T-helper 2 cell (primary cell): ENCODE results near the gene SLC41A1.

Experiments
- DNase-seq, 5 experiments: peaks; one replicate each; pipeline versions ENCODE4 v3.0.0 to v3.0.0-alpha.2; 2012 to 2022

SLC41A1 gene

GRCh38 chr1:205822397-205822796, 9.4 kb upstream of the SLC41A1 start:
- no peak for DNase-seq

- DNase-seq, result no peak
Observed at GRCh38 chr1:205817988-205818387, 5.0 kb upstream of the SLC41A1 start.

DNA sequence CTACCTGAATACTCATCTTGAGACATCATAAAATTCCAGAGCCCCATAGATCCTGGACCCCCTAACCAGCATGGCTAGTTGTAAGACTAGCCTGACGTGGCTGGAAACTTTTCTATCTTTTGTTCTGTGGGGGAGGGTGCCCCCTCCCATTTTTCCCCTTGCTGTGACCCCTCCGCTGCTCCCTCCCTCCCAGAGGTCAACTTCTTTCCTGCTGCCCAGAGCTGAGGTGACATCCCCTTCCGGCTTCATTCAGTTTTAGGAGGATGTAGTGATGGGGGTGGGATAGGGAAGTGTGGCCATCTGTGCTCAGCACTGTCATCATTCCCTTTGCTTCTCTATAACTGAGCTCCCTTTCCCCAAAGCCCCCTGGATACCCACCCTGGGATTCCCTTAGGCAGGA, 4.4 kb upstream of the SLC41A1 start:
- no peak for DNase-seq

DNA sequence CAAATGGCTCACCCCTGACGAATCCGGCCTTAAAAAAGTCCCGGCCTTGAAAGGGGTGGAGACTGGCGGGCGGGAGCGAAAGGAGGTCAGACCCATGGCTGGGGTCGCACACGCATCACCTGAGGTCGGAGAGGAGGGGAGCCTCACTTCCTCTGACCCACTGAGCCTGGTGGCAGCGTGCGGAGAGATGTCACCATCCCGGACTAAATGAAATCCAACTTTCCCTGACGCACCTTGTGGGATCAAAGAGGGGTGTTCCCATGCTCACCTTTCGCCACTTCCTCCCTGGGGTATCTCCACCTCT, 709 bp upstream of the SLC41A1 start:
- DNase-seq, result peak in 2 of 5 experiments; percentile 16 to 55

GRCh38 chr1:205812271-205812877, 624 bp downstream of the SLC41A1 start:
- DNase-seq, result peak in 1 of 5 experiments; percentile 29

- no peak for DNase-seq
Observed at GRCh38 chr1:205811660-205812059, 1.3 kb downstream of the SLC41A1 start.

DNA sequence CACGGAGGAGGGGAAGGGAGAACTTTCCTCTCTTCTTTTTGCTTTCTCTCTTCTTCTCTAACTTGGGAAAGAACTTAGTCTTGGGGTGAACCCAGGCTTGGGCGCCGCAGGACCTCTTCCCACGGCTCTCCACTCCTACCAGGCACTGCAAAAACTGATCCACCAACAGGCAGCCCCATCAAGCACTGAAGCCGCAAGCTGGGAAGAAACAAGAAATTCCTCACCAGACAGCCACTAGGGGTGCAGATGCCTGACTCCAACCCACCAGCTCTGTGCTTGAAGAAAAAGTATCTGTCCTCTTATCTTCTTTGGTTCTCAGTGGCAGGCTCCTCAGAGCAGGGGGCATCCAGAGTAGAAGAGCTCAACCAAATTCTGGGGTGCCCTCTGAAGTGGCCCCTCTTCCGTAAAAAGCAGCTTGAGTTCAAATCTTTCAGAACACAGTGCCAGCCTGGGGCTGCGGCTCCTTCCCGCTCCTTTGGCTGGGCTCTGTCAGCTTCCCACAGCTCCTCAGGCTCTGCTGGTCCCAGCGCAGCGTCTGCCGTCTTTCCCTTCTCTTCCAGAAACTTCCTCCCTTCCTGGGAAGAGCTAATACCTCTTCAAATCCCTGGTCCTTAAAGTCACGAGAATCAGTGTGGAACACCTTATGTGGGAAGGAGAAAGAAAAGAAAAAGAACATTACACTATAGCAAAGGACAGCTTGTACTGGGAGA, 2.4 kb downstream of the SLC41A1 start:
- DNase-seq, result no peak

DNA sequence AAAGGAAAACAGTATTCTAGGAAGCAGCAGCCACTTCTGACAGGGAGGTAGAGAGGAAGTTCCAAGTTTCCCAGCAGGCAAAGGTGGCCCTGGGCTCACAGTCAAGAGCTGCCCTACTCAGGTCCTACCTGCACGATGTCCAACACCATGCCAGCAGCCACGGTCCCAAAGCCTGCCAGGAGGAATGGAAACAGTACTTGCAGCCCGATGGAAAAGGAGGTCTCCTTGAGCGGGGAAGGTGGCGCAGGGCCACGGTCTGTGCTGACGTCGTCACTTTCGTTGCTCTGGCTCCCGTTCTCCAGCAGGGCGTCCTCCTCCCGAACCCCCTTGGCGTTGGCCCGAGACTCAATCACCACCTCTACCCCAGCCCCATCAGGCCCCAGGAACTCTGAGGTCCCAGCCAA, 3.1 kb downstream of the SLC41A1 start:
- DNase-seq, result no peak

DNA sequence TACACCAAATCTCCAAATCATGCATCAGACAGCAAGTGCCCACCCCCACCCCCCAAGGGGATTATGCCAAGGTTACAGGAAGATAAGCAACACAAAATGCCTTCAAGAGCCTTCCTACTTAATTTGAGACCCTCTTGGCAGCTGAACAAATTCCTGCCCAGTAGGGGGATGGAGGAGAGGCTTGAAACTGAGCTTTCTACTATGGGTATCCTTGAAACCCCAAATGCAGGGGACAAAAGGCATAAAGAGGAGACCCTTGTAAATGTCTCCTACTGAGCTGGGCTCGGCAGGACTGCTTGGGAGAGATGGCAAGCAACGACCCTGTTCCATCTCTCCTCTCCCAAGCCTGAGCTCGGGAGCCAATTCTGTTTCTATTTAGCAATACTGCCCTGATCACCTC, 3.5 kb downstream of the SLC41A1 start:
- no peak for DNase-seq

- peak in 2 of 5 experiments; percentile 12 to 25 for DNase-seq
Observed at GRCh38 chr1:205805082-205805711, 7.8 kb downstream of the SLC41A1 start.

DNA sequence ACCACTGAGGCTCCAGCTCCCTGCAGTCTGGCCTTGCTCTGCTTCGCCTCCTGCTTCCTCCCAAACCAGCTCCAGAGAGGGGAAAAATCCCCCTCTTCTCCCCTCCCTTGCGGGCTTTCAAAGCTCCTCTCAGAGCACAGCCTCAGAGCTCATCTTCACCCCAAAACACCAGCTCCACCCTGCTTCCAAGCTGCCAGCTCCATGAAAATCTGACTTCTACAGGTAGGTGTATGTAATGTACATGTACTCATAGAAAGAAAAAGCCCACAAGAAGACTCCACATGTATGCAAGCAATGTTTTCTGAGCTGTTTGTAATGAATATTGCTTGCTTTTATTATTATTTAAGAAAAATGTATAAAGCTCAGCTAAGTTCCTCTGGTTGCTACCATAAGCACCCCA, 8.4 kb downstream of the SLC41A1 start:
- DNase-seq, result no peak

DNA sequence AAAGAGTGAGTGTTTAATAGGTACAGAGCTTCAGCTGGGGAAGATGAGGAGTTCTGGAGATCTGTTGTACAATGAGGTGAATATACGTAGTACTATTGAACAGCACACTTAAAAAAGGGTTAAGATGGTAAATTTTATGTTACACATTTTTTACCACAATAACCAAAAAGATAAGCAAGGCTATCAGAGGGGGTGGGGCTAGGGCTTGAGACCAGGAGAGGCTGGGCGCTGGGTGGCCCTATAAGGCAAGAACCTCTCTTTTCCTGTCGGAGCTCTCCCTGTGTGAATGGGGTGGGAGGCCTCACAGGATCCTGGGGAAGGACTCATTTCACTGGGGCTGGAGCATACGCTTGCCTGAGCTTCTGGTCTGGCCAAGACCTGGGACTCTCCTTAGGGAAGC, 9.0 kb downstream of the SLC41A1 start:
- DNase-seq, result peak in 1 of 5 experiments; percentile 29

GRCh38 chr1:205802060-205802459, 10.9 kb downstream of the SLC41A1 start:
- no peak for DNase-seq

DNA sequence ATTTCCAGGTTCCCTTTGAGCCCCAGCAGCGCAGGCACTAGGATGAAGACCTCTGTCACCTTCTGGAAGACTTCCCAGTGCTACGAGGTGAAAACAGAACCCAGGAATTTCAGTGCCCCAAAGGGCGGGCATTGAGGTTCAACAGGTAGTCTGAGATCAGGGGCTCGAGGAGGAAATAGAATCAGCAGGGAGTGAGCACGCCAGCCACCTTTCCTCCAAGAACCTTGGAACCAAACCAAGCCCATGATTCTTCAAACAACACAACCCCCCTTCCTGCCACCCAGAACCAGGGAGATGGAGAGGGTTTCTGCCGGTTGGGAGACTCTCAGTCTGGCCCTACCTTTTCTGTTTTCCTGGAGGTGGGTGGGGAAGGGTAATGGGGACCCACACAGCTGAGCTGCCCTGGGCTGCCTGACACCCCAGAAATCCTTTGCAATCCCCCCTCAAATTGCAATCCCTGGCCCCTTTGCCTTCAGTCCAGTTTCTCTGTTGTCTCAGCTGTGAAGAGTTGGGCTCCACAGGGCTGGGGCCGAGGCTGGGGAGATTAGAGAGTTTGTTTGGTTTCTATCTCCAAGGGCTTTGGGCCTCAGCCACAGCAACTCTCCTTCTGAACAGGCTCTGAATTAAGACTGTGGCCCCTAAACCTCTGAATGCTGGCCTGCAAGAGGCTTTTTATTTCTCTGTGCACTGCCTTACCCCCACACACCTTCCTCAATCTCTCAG, 11.9 kb downstream of the SLC41A1 start:
- no peak for DNase-seq

- no peak for DNase-seq
Observed at GRCh38 chr1:205800427-205800826, 12.6 kb downstream of the SLC41A1 start.

GRCh38 chr1:205798577-205798976, 14.4 kb downstream of the SLC41A1 start:
- DNase-seq, result peak in 1 of 5 experiments; percentile 29

DNA sequence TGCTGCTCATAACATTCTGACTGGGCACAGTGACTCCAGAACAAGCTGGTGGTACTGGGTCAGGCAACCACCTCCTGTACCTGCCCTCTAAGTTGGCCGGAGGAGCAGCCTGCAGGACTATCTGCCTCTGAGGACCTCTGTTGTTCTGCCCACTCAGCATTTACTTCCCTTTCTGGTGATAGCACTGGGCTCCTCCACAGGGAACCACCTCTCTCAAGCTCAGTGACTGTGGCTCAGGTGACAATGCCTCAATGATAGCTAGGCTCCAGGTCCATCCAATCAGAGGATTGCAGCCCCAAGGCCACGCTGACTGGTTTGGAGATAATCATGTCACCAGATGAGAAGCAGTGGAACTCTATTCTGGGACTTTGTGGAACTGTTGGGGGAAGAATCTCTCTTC, 15.8 kb downstream of the SLC41A1 start:
- DNase-seq, result no peak

DNA sequence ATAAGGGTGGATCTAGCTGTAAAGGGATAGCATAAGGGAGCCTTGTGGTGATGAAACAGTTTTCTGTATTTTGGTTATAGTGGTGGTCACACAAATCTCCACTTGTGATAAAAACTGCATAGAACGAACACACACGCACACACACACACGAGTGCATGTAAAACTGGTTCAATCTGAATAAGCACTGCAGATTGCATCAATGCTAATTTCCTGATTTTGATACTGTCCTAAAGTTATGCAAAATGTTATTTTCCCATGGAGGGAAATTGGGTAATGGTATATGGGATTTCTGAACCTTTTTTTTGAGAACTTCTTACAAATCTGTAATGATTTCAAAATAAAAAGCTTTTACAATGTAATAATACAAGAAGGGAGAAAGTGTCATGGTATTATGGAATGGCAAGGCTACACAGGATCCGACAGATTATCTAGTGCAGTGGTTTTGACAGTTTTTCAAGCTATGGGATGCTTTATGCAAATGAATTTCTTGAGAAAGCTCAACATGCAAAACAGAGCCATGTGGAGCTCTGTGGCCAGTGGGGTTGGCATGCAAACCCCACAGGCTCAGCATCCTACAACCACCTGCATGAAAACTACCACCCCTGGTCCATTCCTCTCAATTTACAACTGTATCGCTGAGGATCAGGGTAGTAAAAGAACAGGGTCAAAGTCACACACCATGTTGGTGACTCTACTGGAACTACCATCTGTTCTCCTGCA, 18.8 kb downstream of the SLC41A1 start:
- DNase-seq, result peak in 1 of 5 experiments; percentile 91

- DNase-seq, result no peak
Observed at GRCh38 chr1:205792961-205793673, 19.9 kb downstream of the SLC41A1 start.

DNA sequence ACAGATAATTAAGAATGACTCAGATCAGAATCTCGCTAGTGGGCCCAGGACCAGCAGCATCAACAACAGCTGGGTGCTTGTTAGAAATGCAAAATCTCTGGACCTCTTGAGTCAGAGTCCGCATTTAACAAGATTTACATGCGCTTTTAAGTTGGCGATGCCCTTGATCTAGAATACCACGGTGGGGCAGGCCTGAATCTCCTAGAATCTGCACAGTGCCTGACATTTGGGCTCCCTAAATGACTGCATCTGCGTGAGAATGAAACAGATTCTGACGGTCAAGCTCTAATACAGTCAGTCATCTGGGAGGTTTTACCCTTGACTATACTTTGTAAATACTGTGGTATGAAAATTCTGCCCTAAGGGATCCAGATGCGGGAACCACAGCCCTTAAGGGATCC, 20.5 kb downstream of the SLC41A1 start:
- DNase-seq, result peak in 1 of 5 experiments; percentile 38

DNA sequence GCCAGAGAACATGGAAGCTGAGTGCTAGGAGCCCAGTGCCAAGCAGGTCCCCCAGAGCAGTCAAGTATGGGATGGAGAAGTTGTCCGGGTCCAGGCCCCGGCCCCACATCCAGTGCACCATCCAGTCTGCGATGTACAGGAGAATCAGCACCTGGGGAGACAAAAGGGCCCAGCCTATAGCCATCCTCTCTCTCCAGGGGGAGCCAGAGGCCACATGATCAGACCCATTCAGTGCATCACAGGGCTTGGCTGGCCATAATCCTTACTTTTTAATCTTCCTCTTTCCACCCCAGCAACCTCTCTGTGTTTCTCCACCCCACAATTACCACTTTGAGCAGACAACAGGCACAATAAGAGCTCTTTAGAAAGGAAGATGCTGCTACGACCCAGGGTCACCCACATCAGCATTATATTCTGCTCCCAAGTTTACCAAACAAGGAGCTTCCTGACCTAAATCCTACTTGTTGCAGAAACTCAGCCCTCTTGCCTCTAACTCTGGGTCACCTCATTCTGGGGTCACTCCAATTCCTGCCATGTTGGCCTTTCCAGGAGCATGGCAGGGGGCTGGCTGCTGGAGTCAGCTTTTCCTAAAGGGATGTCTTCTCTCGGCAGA, 21.3 kb downstream of the SLC41A1 start:
- peak in 4 of 5 experiments; percentile 23 to 75 (median 38) for DNase-seq
